Effector CD4-positive, alpha-beta T cell (primary cell): ENCODE measurements around the gene C9.
"Not testable (repeated sequence)": the region's sequence is repeated elsewhere in the genome, so short reads cannot be mapped to it uniquely, and the experiment has no call there.

Source experiments
- DNase-seq: peaks from one replicate; pipeline ENCODE4 v3.0.0-alpha.2; 2020

The C9 gene

DNA sequence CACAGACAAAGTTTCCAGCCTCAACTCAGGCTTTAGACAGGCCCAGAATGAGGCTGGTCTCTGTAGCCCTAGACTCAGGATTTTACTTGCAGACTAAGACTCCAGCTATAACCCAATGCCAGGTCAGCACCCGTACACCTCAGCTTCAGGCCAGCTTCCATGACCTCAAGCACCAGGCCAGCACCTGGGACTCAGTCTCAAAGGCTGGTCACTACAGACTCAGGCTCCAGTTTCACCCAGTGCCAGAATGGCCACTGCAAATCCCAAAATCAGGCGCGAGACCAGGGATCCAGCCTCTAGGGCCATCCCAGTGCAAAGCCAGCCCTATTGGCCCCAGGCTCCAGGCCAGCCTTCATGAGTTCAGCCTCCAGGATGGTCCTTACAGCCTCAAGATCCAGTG, 44.9 kb downstream of the C9 start:
- no peak for DNase-seq

GRCh38 chr5:39316464-39316863, 47.8 kb downstream of the C9 start:
- DNase-seq: not testable (repeated sequence)

DNA sequence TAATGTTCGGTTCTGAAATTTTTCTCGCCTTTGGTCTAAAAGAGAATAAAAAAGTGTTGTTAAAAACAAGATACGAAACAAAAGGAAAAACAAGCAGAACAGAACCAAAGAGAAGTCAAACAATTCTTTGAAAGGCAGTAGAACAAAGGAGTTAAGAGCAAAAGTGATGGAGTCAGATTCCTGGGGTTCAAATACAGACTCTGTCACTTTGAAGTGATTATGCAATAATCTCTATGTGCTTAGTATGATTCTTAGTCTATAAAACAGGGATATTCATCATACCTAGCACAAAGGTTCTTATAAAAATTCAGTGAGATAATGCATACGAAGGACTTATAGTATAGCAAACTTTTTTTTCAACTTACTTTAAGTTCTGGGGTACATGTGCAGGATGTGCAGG, 48.3 kb downstream of the C9 start:
- DNase-seq: no peak

DNA sequence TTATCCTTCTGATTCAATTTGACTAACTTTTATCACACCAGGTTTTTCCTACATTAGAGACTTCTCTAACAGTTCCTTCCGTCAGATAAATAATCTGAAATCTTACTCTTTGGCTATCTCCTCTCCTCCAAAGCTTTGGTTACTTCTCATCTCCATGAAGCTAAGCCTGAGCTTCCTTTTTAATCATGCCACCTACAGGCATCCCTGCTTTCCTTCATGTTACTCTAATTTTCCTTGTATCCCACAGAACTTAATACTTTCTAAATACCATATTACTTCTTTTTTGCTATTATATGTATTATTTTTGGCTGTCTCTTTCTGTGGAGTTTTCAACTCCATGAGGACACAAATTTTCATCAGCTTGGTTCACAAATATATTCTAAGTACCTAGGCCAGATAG, 49.7 kb downstream of the C9 start:
- no peak for DNase-seq

DNA sequence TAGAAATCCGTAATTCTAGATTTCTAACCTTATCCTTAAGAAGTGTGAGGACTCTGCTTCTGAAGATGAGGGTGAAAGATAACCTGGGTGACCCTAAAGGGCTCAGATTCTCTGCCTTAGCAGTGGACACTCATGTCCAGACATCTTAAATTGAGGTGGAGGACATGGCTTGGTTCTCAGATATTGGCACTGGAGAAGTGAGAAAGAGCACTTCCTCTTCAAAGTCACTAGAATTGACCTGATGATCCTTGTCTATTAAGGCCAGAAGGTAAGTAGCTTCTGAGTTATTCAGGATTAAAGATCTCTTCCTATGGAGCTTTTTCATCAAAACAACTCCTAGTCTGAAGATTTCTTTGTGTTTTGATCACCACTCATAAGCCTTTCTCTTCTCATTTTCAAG, 54.8 kb downstream of the C9 start:
- no peak for DNase-seq

DNA sequence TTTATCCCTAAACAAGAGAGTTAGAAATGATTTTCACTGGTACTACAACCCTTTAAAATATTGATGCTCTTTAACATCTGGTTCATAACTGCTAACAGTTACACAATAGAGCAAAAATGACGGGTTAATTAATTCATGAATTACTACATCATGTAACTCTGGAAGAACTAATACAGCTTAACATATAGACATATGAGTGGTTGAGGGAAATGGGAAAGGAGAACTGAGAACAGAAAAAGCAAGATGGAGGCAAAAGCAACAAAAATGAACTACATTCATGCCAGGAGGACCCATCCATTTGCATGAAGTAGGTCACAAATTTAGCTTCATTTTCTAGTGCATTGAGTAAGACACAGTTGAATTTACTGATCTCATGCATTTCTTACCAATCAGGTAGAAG, 61.8 kb downstream of the C9 start:
- no peak for DNase-seq

- no peak for DNase-seq
These were observed 62.9 kb downstream of the C9 start for GRCh38 chr5:39301406-39301805.

DNA sequence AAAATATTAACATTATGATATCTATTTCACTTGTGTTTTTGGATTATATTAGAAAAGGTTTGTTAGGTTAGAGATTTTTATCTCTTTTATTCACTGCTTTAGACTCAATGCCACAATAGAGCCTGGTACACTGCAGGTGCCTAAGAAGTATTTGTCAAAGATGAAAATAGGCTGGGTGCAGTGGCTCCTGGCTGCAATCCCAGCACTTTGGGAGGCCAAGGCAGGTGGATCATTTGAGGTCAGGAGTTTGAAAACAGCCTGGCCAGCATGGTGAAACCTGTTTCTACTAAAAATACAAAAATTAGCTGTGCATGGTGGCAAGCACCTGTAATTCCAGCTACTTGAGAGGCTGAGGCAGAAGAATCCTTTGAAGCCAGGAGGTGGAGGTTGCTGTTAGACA, 64.3 kb downstream of the C9 start:
- no peak for DNase-seq

GRCh38 chr5:39294736-39295135, 69.6 kb downstream of the C9 start:
- DNase-seq: no peak

- no peak for DNase-seq
These were observed 79.7 kb downstream of the C9 start for GRCh38 chr5:39284552-39284951.

DNA sequence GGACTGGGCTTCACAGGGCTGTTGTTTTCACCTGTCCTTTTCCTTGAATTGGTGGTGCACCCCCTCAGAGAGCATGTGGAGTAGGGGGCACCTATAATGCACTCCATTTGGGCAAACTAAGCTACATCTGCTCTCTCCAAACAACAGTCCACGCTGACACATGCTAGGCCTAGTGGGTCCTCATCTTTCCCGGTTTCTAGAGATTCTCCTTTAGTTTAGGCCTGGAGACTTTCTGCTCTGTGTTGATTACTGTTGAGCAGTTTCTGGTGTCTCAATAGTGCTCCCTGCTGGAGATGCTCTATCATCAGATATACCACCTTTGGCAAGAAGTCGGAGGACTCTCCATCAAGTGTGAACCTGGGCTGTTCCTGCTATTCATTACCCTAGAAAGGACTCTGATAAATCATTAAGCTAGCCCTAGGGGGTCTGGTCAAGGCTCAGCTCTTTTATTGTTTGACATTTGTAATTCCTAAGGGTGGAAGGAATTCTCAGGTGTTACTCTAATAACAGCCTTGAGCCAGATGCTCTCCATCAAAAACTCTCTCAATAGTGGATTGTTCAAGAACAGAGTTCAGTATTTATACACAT, 81.0 kb downstream of the C9 start:
- DNase-seq: peak; percentile 66

- DNase-seq: no peak
These were observed 81.7 kb downstream of the C9 start for GRCh38 chr5:39282561-39282960.

DNA sequence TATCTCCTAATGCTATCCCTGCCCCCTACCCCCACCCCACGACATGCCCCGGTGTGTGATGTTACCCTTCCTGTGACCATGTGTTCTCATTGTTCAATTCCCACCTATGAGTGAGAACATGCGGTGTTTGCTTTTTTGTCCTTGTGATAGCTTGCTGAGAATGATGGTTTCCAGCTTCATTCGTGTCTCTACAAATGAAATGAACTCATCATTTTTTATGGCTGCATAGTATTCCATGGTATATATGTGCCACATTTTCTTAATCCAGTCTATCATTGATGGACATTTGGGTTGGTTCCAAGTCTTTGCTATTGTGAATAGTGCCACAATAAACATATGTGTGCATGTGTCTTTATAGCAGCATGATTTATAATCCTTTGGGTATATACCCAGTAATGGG, 88.4 kb downstream of the C9 start:
- DNase-seq: not testable (repeated sequence)

DNA sequence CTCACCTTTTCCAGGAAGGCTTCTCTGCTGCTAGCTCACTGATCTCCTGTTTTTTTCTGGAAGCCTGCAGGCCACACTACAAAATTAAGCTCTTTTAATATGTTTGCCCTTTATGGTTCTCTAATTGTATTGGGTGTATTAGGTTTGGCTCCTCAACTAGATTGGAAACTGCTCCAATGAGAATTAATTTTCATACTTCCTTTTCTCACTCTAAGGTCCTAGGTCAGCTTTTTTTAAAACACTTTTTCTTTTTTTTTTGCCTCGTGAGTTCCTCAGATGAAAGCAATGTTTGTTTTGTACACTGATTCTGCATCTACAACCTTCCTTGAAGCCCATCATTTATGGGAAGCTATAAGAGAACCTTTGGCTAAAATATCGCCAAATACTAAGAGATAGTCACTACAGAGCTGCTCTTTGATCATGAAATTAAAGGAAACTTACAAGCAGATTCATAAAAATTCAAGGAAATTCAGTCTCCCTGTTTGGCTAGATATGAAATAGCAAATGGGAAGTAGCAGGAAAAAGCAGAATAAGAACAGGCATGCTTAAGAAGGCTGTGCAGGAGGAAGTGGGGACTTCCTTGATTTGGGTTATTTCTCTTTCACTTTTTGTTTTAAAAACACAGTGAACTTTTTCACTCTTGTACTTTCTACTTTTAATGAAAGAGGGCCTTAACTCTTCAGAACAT, 89.8 kb downstream of the C9 start:
- DNase-seq: no peak

GRCh38 chr5:39273314-39273954, 90.9 kb downstream of the C9 start:
- DNase-seq: no peak

GRCh38 chr5:39272869-39273231, 91.4 kb downstream of the C9 start:
- not testable (repeated sequence) for DNase-seq

GRCh38 chr5:39270225-39270848, 94.0 kb downstream of the C9 start:
- DNase-seq: no peak

DNA sequence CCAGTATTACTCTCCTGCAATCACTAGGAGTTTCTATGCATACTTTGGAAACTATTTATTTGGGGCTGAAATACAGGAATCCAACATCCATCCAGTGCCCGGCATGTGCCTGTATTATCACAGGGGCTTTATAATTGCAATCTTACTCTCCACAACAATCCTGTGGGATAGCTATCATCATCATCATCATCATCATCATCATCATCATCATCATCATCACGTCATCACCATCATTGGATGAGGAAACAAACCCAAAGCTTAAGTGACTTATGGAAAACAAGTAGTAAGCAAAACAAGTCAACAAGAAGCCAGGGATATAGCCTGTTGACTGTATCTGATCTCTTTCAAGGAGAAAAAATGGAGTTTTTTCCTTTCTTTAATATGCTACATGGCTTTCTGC, 97.1 kb downstream of the C9 start:
- no peak for DNase-seq

GRCh38 chr5:39266442-39266841, 97.9 kb downstream of the C9 start:
- no peak for DNase-seq

- DNase-seq: no peak
These were observed 99.8 kb downstream of the C9 start for GRCh38 chr5:39264528-39264927.

GRCh38 chr5:39262981-39263380, 101.3 kb downstream of the C9 start:
- DNase-seq: no peak

DNA sequence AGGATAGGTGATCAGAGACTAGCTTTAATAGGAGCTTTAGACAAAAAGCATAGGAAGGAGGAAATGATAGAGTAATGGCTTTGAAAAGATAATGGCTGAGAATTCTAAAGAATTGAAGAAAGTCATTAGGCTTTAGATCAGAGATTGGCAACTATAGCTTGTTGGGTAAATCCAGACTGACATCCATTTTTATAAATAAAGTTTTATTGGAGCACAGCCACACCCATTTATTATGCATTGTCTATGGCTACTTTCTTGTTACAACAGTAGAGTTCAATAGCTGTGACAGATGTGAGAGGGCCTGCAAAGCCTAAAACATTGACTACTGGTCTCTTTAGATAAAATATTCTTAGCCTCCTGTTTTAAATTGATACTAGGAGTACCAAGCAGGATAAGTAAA, 104.2 kb downstream of the C9 start:
- DNase-seq: no peak

GRCh38 chr5:39257554-39257953, 106.7 kb downstream of the C9 start:
- DNase-seq: no peak
